GM12892 (cell line): ENCODE results near the gene ZNF213.
"Not testable (repeated sequence)": the region's sequence is repeated elsewhere in the genome, so short reads cannot be mapped to it uniquely, and the experiment has no call there.

ENCODE experiments used
- DNase-seq: peaks from one replicate; pipeline ENCODE4 v3.0.0; 2011; ENCODE audit not compliant: insufficient read length
- FAIRE-seq: peaks from 2 replicates; lab custom pipeline; 2011; peaks lifted over from hg19 to GRCh38; lab: Jason Lieb, UNC
- POLR2A ChIP-seq: IDR thresholded peaks from 2 replicates; pipeline ENCODE4 v1.6.1; 2011; ENCODE audit warnings: low read depth, low read length, control low read depth
- POLR2AphosphoS5 ChIP-seq: IDR thresholded peaks from 2 replicates; pipeline ENCODE4 v1.6.1; 2011; ENCODE audit warnings: low read depth, low read length, control low read depth
- TAF1 ChIP-seq: IDR thresholded peaks from 2 replicates; pipeline ENCODE4 v1.6.1; 2011; ENCODE audit warnings: low read depth, mild to moderate bottlenecking, control low read depth, low read length, borderline replicate concordance

ZNF213 gene

GRCh38 chr16:3171181-3171854, 36.5 kb downstream of the ZNF213 start:
- peak; percentile 67 for DNase-seq
- TF ChIP-seq POLR2AphosphoS5 (no peak), POLR2A (no peak), TAF1 (no peak)
- FAIRE-seq = peak; percentile 79

GRCh38 chr16:3171855-3172593, 37.2 kb downstream of the ZNF213 start:
- DNase-seq (peak; percentile 48), FAIRE-seq (no peak)
- TF ChIP-seq POLR2A = no peak
- TF ChIP-seq TAF1 = no peak
- TF ChIP-seq POLR2AphosphoS5 = no peak

- DNase-seq (peak; percentile 47), FAIRE-seq (no peak)
- TF ChIP-seq POLR2A = no peak
- no peak for TF ChIP-seq TAF1
- no peak for TF ChIP-seq POLR2AphosphoS5
Measured at GRCh38 chr16:3173892-3174617, 39.2 kb downstream of the ZNF213 start.

- TF ChIP-seq POLR2A = no peak
- TF ChIP-seq POLR2AphosphoS5 = no peak
- TF ChIP-seq TAF1 = no peak
- FAIRE-seq = no peak
- DNase-seq = no peak
Measured at GRCh38 chr16:3174618-3175148, 39.9 kb downstream of the ZNF213 start.

GRCh38 chr16:3175157-3176093, 40.6 kb downstream of the ZNF213 start:
- DNase-seq = no peak
- FAIRE-seq = no peak
- TF ChIP-seq TAF1 (no peak), POLR2A (no peak), POLR2AphosphoS5 (no peak)

GRCh38 chr16:3179651-3180050, 44.8 kb downstream of the ZNF213 start:
- DNase-seq (no peak), FAIRE-seq (no peak)
- TF ChIP-seq POLR2A = no peak
- TF ChIP-seq POLR2AphosphoS5 = no peak
- no peak for TF ChIP-seq TAF1

GRCh38 chr16:3180445-3180878, 45.6 kb downstream of the ZNF213 start:
- TF ChIP-seq POLR2AphosphoS5 (no peak), TAF1 (no peak), POLR2A (no peak)
- no peak for FAIRE-seq
- no peak for DNase-seq

- not testable (repeated sequence) for FAIRE-seq
Measured at GRCh38 chr16:3182293-3182607, 47.4 kb downstream of the ZNF213 start.

GRCh38 chr16:3182608-3183444, 48.0 kb downstream of the ZNF213 start:
- DNase-seq (peak; percentile 46), FAIRE-seq (no peak)
- TF ChIP-seq TAF1 (no peak), POLR2A (no peak), POLR2AphosphoS5 (no peak)

More at GRCh38 chr16:3182293-3182607, 47.4 kb downstream of the ZNF213 start:
- not testable (repeated sequence) for DNase-seq

- FAIRE-seq (no peak), DNase-seq (no peak)
- TF ChIP-seq POLR2A = no peak
- no peak for TF ChIP-seq TAF1
- TF ChIP-seq POLR2AphosphoS5 = no peak
Measured at GRCh38 chr16:3183445-3184139, 48.8 kb downstream of the ZNF213 start.
